Measurements from ENCODE around the gene FAM114A2. TPM values are rescaled to one million over a fixed set of nuclear protein-coding genes. Genes with fewer than 3 reads are reported as not detected.

Gene FAM114A2
- total RNA-seq, 1 experiment from 2014 or later = 19.8 TPM

GRCh38 chr5:154002511-154003020, 36.1 kb downstream of the FAM114A2 start:
- H3K4me1 ChIP-seq (ENCODE audit: control insufficient read depth in 1 of 2, insufficient read depth in 2 of 2, low read length in 2 of 2) = no peaks in the 10 kb centered on the region
- H2AFZ ChIP-seq (ENCODE audit: low read depth, low read length, poor library complexity, severe bottlenecking) = no peak overlapping the region
- H3K36me3 ChIP-seq (ENCODE audit: control insufficient read depth in 1 of 2, insufficient read depth in 2 of 2, low read length in 2 of 2) = no peaks in the 10 kb centered on the region; a peak in 1 of 4 replicates
- DNase-seq (ENCODE audit: low read depth, low spot score) (no peak), ATAC-seq (no peak)
- H3K9me2 ChIP-seq (ENCODE audit: insufficient read depth) = no peaks in the 10 kb centered on the region
- no peak overlapping the region for H3K27ac ChIP-seq (ENCODE audit: low read depth, low read length)
- no peaks in the 10 kb centered on the region for H3K27me3 ChIP-seq (ENCODE audit: insufficient read depth, low read length)
- intact Hi-C loops (cut with micrococcal nuclease) = no loop called here
- no peak overlapping the region for H3K4me2 ChIP-seq (ENCODE audit: low read length)
- H3K9me3 ChIP-seq (ENCODE audit: control insufficient read depth in 1 of 2, insufficient read depth in 1 of 2, low read depth in 1 of 2, low read length in 2 of 2) = no peaks in the 10 kb centered on the region
- RAD21 ChIA-PET (ENCODE audit: low non-redundant PET in 1 of 2, low total read pairs in 2 of 2, uncharacterized antibody in 2 of 2, unreplicated experiment in 2 of 2) = no interaction called here
- no peak overlapping the region for H3K4me3 ChIP-seq (replicated peaks in 1 of 2; ENCODE audit: low read depth in 1 of 2, low read length in 2 of 2)
- no peaks in the 10 kb centered on the region for H4K20me1 ChIP-seq (ENCODE audit: insufficient read depth)
- H3K9ac ChIP-seq (ENCODE audit: low read length) = no peak overlapping the region
- H3K79me2 ChIP-seq (ENCODE audit: insufficient read depth, low read length) = no peaks in the 10 kb centered on the region
- TF ChIP-seq ZNF274 (IDR thresholded peaks at IDR 0.05; ENCODE audit: low read depth, low read length) (no peak), ELF1 (IDR thresholded peaks at IDR 0.05; ENCODE audit: borderline replicate concordance, low read depth) (no peak), SP1 (IDR thresholded peaks at IDR 0.05; ENCODE audit: low read depth) (no peak), CBX3 (IDR thresholded peaks at IDR 0.05; ENCODE audit: low read depth) (no peak), FOSL1 (IDR thresholded peaks at IDR 0.05; ENCODE audit: low read depth) (no peak)
- CTCF ChIA-PET = no interaction called here
- no TSS peak for BruUV-seq (replicated peaks)
- POLR2A ChIA-PET = no interaction called here

- CTCF ChIA-PET = no interaction called here
- TF ChIP-seq REST (IDR thresholded peaks at IDR 0.05; ENCODE audit: low read depth) (no peak), YY1 (IDR thresholded peaks at IDR 0.05; ENCODE audit: extremely low read depth, insufficient replicate concordance, low read depth, low read length) (no peak), RAD21 (IDR thresholded peaks at IDR 0.05; ENCODE audit: low read depth) (no peak), CEBPB (IDR thresholded peaks at IDR 0.05; ENCODE audit: low read depth) (no peak), EGR1 (IDR thresholded peaks at IDR 0.05; ENCODE audit: low read depth) (no peak), ZFX (IDR thresholded peaks at IDR 0.05) (no peak), POLR2AphosphoS5 (IDR thresholded peaks at IDR 0.05; ENCODE audit: low read depth, low read length) (no peak), ZNF274 (IDR thresholded peaks at IDR 0.05; ENCODE audit: low read depth, low read length) (no peak), CTCF (IDR thresholded peaks at IDR 0.05 in 2 of 3, conservative IDR thresholded peaks at IDR 0.05 in 1 of 3; ENCODE audit: borderline replicate concordance in 1 of 3, insufficient read depth in 1 of 3, low read depth in 2 of 3, low read length in 2 of 3) (no peak), EZH2phosphoT487 (IDR thresholded peaks at IDR 0.05; ENCODE audit: borderline replicate concordance) (no peak), ATF3 (IDR thresholded peaks at IDR 0.05) (no peak), SRF (IDR thresholded peaks at IDR 0.05; ENCODE audit: low read depth) (no peak), EZH2 (IDR thresholded peaks at IDR 0.05) (no peak), JUND (IDR thresholded peaks at IDR 0.05) (no peak), FOSL1 (IDR thresholded peaks at IDR 0.05; ENCODE audit: low read depth) (no peak)
These were observed 36.6 kb downstream of the FAM114A2 start for GRCh38 chr5:154002093-154002492.

More at GRCh38 chr5:154002093-154002492, 36.6 kb downstream of the FAM114A2 start:
- DNase-seq (ENCODE audit: low read depth, low spot score) (no peak), ATAC-seq (no peak)
- no peaks in the 10 kb centered on the region; a peak in 1 of 4 replicates for H3K36me3 ChIP-seq (ENCODE audit: control insufficient read depth in 1 of 2, insufficient read depth in 2 of 2, low read length in 2 of 2)
- H3K9ac ChIP-seq (ENCODE audit: low read length) = no peak overlapping the region
- H3K4me1 ChIP-seq (ENCODE audit: control insufficient read depth in 1 of 2, insufficient read depth in 2 of 2, low read length in 2 of 2) = no peaks in the 10 kb centered on the region
- BruUV-seq (replicated peaks) = no TSS peak
- no peaks in the 10 kb centered on the region for H3K79me2 ChIP-seq (ENCODE audit: insufficient read depth, low read length)
- H3K27ac ChIP-seq (ENCODE audit: low read depth, low read length) = no peak overlapping the region
- no peak overlapping the region for H3K4me3 ChIP-seq (replicated peaks in 1 of 2; ENCODE audit: low read depth in 1 of 2, low read length in 2 of 2)
- intact Hi-C loops (cut with micrococcal nuclease) = no loop called here
- no peaks in the 10 kb centered on the region for H4K20me1 ChIP-seq (ENCODE audit: insufficient read depth)
- H3K27me3 ChIP-seq (ENCODE audit: insufficient read depth, low read length) = no peaks in the 10 kb centered on the region
- no peaks in the 10 kb centered on the region for H3K9me3 ChIP-seq (ENCODE audit: control insufficient read depth in 1 of 2, insufficient read depth in 1 of 2, low read depth in 1 of 2, low read length in 2 of 2)
- no peak overlapping the region for H2AFZ ChIP-seq (ENCODE audit: low read depth, low read length, poor library complexity, severe bottlenecking)
- no peak overlapping the region for H3K4me2 ChIP-seq (ENCODE audit: low read length)
- POLR2A ChIA-PET = no interaction called here
- H3K9me2 ChIP-seq (ENCODE audit: insufficient read depth) = no peaks in the 10 kb centered on the region
- RAD21 ChIA-PET (ENCODE audit: low non-redundant PET in 1 of 2, low total read pairs in 2 of 2, uncharacterized antibody in 2 of 2, unreplicated experiment in 2 of 2) = no interaction called here
